T-helper 2 cell treated with Interferon-gamma antibody and Interleukin-4, amounts not matched to agents 100 ng/mL and 5 ng/mL, for 36 hours (primary cell): ENCODE measurements around the gene SLC22A5. TPM values are rescaled to one million over a fixed set of nuclear protein-coding genes. Genes with fewer than 3 reads are reported as not detected.

Experiments used
- intact Hi-C: fragments of 100-400 bp; cut with micrococcal nuclease; formaldehyde crosslinking; loops from one replicate; pipeline ENCODE4 v1.15.1; 2023
- total RNA-seq: library from RNA; stranded (reverse); gene quantifications from 2 replicates; pipeline ENCODE4 v1.2.3, GENCODE V29; 2022

Gene SLC22A5
- 3.4 and 4.8 TPM in 2 replicates for total RNA-seq

DNA sequence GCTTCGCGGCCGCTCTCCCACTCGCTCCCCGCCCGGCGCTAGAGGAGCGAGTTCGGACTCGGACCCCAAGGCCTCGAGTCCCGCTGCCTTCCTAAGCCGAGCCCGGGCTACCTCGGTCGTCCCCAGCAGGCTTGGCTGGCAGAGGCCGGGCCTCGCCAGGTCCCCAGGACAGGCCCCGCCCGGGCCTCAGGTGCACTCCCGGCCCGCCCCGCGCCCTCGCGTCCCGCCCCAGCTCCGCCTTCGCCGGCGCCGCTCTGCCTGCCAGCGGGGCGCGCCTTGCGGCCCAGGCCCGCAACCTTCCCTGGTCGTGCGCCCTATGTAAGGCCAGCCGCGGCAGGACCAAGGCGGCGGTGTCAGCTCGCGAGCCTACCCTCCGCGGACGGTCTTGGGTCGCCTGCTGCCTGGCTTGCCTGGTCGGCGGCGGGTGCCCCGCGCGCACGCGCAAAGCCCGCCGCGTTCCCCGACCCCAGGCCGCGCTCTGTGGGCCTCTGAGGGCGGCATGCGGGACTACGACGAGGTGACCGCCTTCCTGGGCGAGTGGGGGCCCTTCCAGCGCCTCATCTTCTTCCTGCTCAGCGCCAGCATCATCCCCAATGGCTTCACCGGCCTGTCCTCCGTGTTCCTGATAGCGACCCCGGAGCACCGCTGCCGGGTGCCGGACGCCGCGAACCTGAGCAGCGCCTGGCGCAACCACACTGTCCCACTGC lies at the start of gene SLC22A5:
Gene SLC22A5 (plus strand): TSS at position 237 of the 707 bp plus-strand sequence. CDS start 263 bp downstream, at position 500.
- intact Hi-C loops = loop anchor here (1.0 to 5.0 kb wide), 3 partner anchors 75 to 307 kb away; partner anchors contain the start of genes IL3, P4HA2 and SLC22A4

DNA sequence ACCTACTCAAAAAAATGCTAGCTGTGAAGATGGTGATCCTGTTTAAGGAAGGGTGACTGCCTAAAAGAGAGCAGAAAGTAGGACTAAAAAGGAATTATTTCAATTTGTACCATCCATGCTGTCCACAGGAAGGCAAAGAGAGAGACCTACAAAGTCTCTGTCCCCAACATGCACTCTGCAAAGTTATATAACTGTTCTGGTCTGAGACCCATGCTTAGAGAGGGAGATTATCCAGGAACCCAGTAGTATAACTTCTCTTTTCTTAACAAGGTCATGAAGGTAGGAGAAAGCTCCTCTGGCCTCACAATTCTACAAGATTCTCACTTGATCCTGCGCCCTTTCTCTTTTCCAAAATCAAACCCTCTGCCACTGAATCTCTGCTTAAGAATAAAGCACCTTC lies 49.5 kb upstream of the SLC22A5 start:
- intact Hi-C loops = no loop called here

DNA sequence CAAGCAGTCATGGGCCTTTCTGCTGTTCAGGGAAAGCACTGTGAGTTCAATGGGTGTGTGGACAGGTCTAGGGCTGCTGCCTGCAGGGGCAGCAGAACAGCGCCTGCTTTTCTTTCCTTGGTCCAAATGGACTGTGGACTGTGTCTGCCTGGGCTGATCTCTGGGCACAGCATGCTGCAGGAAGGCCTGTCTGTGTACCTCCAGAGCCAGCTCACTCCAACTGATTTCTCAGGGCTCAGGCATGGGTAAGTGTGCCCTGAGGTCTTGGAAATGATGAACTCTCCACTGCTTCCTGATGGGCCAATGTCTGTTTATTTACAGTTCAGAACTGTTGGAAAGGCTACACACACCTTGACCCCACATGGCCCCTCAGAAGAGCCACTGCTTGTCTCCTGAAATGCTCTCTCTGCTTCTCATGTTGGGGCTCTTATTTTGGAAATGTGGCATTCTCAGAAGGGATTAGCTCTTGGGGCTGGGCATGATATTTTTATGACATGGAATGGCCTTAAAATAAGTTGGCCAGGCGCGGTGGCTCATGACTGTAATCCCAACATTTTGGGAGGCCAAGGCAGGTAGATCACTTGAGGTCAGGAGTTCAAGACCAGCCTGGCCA lies 48.3 kb upstream of the SLC22A5 start:
- intact Hi-C loops = no loop called here

DNA sequence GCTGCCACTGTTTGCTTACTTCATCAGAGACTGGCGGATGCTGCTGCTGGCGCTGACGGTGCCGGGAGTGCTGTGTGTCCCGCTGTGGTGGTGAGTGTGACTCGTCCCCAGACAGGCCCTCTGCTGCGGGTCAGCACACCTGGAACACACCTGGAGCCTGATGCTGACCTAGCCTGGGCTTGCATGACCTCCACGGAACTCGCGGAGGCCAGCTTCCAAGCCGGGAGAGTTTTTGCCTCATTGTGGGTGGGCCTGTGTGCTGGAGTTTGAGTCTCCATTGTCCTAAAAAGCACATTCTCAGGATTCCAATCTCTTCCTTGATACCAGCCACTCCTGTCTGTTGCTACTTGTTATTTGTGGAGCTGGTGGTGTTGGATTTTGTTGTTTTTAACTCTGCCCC lies 47.2 kb upstream of the SLC22A5 start:
- intact Hi-C loops = no loop called here

DNA sequence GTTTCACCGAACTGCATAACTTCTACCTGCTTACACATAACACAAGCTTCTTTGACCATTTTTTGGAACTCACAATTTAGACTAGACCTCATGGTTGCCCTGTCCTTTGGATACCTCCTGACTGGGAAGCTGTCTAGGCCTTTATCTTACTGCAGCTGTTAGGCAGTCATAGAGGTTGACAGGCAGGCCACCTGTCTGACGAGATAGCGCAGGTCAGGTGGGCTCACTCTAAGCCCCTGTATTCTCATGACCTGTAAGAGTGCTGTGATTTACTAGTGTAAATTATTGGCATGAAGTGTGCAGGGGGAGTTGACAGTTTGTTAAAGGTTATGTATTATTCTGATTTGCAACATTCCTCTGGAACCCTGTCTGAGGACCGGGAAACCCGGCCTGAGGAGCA lies 46.3 kb upstream of the SLC22A5 start:
- intact Hi-C loops = no loop called here

DNA sequence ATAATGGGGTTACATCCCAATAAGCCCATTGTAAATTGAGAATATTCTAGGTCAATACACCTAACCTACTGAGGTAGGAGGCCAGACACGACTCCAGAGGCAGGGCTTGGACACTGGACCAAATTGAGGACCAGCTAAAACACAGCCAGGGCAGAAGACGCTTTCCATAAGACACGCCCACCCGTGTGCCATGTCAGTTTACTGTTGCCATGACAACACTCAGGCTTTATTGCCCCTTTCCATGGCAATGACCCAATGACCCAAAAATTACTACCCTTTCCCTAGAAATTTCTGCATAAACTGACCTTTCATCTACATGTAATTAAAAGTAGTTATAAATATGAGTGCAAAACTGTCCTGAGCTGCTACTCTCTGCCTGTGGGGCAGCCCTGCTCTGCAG lies 43.8 kb upstream of the SLC22A5 start:
- intact Hi-C loops = no loop called here

DNA sequence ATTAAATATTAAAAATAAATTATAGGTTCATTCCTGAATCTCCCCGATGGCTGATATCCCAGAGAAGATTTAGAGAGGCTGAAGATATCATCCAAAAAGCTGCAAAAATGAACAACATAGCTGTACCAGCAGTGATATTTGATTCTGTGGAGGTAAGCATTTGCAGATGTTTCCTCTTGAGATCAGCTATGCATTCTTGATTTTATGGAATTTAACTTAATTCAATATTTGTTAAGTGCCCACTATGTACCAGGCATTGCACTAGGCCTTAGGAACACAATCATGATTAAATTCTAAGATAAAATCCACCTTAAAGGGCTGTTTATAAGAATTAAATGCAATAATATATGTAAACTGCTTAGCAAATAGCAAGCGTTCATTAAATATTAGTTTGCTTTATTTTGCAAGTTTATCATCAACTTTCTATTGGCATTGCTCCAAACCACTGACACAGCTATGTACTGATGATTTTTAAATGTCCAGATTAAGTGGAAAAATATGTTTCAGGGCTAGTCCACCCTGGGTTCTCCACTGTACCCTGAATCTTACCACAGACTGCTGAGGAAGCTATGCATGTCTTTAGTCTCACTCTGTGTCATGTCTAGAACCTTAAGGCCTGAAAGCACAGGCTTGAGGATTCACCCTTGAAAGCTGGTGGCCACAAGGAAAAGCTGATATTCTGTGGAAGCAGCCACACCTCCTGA lies 42.1 kb upstream of the SLC22A5 start:
- intact Hi-C loops = no loop called here

DNA sequence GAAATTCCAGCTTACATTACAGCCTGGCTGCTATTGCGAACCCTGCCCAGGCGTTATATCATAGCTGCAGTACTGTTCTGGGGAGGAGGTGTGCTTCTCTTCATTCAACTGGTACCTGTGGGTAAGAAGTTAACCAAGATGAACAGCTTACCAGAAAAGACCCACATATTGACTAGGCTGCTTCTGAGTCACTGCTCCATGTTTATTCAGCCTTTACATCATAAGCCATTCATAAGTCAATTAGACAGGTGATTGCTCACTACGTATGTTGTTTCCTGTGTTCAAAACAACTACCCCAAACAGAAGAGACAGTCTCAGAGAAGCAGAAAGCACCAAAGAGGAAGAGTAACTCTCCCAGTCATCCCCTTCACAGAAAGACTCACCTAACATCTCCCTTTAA lies 34.7 kb upstream of the SLC22A5 start:
- intact Hi-C loops = no loop called here

DNA sequence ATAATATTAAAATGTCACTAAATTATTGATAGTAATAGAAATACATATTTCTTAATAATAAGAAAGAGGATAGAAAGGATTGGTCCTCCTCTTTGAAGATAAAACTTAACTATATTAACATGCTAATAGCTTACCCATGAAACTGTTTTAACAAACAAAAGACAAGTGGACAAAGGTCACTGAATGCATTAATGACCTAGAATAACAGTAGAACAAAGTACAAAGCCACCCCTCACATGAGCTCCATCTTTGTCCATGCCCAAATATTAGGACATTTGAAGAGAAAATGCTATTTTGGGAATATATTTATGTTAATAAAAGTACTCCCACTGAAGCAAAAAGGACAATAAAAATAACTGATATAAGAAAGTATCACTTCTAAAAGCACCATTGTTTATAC lies 34.1 kb upstream of the SLC22A5 start:
- intact Hi-C loops = no loop called here

DNA sequence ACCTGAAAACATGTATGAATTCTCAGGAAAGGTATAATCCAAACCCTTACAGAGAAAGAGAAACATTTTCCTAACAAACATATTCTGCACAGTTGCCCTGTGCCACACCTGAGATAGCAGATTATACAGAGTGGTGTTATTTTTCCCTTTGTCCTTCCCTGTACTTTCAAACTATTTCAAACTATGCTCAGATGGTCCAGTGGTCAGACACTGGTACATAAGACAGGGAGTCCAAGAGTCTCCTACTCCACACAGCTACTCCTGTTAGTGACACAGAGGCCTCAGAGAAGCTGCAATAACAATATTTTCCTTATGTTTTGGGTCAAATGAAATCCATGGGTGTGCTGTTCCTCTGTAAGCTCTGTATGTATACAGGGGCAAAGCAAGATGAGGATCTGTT lies 30.0 kb upstream of the SLC22A5 start:
- intact Hi-C loops = no loop called here

DNA sequence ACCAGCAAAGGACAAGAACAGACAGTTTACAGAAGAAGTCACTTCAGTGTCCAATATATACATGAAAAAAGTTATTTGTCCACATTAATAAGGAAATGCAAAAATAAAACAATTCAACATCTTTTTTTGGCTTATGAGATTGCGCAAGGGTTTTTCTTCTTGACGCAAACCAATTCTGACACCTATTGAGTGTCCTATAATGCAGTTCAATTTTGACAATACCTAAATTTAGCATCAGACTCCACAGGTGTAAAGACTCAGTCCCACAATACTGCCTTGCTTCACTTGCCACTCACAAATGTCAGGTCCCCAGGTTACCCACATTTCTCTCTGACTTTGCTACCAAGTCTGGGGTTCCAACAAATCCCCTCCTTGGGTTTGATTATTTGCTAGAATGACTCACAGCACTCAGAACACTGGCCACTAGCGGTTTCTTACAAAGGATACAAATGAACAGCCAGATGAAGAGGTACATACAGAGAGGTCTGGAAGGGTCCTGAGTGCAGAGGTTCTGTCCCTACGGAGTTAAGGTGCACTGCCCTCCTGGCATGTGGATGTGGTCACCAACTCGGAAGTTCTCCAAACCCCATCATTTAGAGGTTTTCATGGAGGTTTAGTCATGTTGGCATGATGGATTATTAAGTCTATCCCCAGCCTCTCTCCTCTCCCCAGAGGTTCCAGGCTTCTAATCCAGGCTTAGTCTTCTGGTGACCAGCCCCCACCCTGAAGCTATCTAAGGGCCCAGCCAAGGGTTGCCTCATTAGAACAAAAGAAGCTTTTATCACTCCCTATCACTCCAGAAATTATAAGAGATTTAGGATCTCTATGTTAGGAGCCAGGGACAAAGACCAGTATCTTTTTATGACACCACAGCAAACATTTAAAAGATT lies 27.0 kb upstream of the SLC22A5 start:
- intact Hi-C loops = no loop called here

DNA sequence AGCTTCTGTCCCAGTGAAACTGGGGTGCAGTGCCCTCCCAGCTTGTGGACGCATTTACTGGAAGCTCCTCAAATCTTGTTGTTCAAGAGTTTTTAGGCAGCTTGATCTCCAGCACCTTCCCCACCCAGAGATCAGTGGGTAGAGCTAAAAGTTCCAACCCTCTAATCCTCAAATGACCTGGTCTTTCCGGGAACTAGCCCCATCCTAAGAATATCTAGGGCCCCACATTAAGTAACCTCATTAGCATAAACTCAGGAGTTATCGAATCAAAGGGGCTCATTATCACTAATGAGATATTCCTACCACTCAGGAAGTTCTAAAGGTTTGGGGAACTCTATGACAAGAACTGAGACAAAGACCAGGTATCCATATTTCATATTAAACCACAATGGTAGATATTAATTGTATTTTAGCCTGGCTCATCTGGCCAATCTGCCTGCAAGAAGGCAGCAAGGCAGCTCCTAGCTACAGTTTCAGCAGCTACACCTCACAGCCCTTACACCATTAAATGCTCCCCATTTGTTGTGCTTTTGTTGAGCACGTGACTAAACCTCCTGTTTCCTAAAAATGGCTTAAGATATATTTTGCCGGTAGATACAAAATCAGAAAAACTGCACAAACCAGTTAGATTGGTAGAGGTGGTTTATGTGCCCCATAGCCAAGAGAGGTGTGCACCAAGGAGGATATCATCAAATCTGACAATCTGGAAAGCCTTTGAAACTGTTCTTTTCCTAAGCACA lies 24.6 kb upstream of the SLC22A5 start:
- intact Hi-C loops = no loop called here

DNA sequence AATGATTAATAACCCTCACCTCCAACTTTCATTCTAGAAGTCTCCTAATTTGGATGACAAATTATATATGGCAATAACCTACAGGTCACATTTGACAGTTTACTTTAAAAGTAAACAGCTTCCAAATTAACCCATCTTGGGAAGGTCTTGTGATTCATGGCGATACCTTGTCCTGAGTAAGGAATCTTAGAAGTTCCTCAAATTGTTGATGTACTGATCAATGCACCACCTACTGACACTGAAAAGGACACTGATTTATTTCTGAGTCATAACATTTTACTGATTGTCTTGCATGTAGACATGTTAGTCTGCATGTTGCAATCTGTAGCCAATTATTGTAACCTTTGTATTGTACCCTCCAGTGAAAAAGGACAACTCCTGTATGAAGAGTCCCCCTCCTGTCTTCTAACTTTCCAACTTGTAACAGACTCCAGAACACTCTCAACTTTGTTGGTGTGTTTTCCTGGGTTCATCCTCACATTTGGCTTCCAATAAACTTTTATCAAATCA lies 16.0 kb upstream of the SLC22A5 start:
- intact Hi-C loops = no loop called here

DNA sequence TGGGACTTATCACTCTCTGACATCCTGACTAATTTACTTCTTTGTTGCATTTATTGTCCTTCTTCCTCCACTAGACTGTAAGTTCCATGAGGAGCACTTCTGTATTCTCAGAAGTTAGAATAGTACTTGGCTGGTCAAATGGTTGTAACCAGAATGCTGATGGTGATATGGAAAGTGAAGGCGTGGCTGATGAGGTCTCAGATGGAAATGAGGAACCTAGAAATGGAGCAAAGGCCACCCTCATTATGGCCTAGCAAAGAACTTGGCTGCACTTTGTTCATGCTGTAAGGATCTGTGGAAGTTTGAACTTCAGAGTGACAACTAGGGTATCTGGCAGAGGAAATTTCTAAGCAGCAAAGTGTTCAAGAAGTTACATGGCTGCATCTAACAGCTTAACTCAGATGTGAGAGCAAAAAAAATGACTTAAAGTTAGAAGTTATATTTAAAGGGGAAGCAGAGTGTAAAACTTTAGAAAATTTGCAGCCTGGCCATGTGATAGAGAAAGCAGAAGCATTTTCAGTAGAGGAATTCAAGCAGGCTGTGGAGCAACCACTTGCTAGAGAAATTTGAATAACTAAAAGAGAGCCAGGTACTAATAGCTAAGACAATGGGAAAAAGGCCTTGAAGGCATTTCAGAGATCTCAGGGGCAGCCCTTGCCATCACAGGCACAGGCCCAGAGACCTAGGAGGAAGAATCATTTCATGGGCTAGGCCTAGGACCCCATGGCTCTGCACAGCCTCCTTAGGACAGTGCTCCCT lies 14.9 kb upstream of the SLC22A5 start:
- intact Hi-C loops = no loop called here

DNA sequence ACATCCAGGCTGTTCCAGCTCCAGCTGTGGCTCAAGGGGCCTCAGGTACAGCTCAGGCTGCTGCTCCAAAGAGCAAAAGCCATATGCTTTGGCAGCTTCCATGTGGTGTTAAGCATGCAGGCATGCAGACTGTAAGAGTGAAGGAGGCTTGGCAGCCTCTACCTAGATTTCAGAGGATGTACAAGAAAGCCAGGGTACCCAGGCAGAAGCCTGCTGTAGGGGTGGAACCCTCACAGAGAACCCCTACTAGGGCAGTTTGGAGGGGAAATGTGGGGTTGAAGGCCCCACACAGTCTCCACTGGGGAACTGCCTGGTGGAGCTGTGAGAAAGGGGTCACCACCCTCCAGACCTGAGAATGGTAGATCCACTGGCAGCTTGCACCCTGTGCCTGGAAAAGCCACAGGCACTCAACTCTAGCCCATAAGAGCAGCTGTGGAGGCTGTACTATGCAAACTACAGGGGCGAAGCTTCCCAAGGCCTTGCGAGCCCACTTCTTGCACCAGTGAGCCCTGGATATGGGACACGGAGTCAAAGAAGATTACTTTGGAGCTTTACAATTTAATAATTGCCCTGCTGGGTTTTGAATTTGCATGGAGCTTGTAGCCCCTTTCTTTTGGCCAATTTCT lies 14.3 kb upstream of the SLC22A5 start:
- intact Hi-C loops = no loop called here

DNA sequence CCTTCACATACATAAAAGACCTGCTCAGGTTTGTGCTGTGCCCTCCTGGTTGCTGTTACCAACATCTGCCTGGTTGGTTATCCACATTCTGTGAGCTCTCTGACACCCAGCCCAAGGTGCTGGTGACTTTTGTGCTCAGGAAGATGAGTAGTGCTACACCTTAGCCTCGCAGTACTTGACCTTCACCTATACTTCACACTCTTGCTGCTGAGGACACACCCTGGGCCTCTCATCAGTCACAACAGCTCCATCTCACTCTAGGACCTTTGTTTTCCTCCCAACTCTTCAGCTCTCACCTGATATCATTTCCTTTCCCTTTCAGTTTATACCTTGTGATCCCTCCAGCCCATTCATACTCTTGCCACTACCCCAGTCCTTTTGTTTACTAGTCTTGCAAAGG lies 10.7 kb upstream of the SLC22A5 start:
- intact Hi-C loops = no loop called here

DNA sequence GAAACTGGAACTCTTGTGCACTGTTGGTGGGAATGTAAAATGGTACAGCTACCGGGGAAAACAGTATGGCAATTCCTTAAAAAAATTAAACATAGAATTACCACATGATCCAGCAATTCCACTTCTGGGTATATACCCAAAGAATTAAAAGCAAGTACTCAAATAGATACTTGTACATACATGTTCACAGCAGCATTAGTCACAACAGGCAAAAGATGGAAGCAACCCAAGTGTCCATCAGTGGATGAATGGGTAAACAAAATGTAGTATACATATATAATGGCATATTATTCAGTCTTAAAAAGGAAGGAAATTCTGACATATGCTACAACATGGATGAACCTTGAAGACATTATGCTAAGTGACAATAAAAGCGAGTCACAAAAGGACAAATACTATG lies 7.4 kb upstream of the SLC22A5 start:
- intact Hi-C loops = no loop called here

DNA sequence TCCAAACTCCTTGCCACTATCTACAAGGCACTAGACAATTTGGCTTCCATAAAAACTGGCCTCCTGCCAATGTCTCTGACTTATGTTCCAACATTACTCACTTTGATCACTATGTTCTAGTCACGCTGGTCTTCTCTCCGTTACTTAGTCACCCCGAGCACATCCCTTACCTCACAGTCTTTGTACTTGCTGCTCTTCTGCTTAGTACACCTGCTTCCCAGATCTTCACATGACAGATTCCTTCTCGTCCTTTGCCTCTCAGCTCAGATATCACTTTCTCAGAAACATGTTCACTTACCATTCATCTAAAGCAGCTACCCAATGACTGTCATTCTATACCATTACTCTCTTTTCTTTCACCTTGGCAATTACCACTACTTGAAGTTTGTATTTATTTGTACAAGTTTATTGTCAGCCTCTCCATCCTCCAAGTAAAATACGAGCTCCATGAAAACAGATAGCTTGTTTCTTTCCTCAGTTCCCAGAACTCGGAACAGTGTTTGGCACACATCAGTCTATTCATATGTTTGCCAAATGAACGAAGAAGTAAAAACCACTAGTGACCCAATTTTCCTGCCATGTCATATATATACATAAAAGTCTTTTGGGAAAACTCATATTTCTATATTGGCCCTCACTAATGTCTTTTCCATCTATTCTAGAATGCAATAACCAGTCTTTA lies 5.9 kb upstream of the SLC22A5 start:
- intact Hi-C loops = no loop called here

DNA sequence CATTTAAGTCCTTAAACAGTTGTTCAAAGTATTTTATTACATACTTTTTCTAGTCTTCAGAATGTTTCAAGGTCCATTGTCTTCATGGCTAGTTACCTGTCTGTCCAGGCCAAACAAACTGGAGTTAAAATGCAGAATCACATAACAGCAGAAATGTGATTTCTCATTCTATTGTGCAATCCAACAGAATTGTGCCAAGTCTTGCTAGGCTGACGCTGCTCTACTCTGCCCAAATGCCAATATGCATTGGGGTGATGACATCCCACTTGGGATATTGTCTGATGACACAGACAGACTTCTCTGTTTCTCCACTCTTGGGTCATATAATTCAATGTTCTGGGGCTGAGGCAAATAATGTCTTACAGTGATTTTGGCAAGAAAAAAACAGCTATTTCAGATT lies 5.2 kb upstream of the SLC22A5 start:
- intact Hi-C loops = no loop called here
